Measurements from ENCODE around the gene INPP5D.

Gene INPP5D

GRCh38 chr2:233208382-233209116 lies 148.4 kb downstream of the INPP5D start:
- DNase-seq (ENCODE audit: low read depth in 3 of 3) = no peak

- DNase-seq (ENCODE audit: low read depth in 3 of 3) = no peak
These were observed 149.0 kb downstream of the INPP5D start for GRCh38 chr2:233209117-233209532.

- no peak for DNase-seq (ENCODE audit: low read depth in 3 of 3)
These were observed 149.5 kb downstream of the INPP5D start for GRCh38 chr2:233209533-233210171.

GRCh38 chr2:233210281-233210680 lies 150.1 kb downstream of the INPP5D start:
- no peak for DNase-seq (ENCODE audit: low read depth in 3 of 3)

- DNase-seq (ENCODE audit: low read depth in 3 of 3) = no peak
These were observed 150.9 kb downstream of the INPP5D start for GRCh38 chr2:233210843-233211547.

- DNase-seq (ENCODE audit: low read depth in 3 of 3) = no peak
These were observed 151.4 kb downstream of the INPP5D start for GRCh38 chr2:233211548-233211895.

- DNase-seq (ENCODE audit: low read depth in 3 of 3) = no peak
These were observed 152.9 kb downstream of the INPP5D start for GRCh38 chr2:233213011-233213410.

- DNase-seq (ENCODE audit: low read depth in 3 of 3) = no peak
These were observed 153.8 kb downstream of the INPP5D start for GRCh38 chr2:233213975-233214374.

GRCh38 chr2:233217892-233218377 lies 157.8 kb downstream of the INPP5D start:
- DNase-seq (ENCODE audit: low read depth in 3 of 3) = no peak

GRCh38 chr2:233218836-233219235 lies 158.7 kb downstream of the INPP5D start:
- no peak for DNase-seq (ENCODE audit: low read depth in 3 of 3)

GRCh38 chr2:233219848-233220247 lies 159.7 kb downstream of the INPP5D start:
- DNase-seq (ENCODE audit: low read depth in 3 of 3) = no peak

GRCh38 chr2:233221378-233222063 lies 161.4 kb downstream of the INPP5D start:
- no peak for DNase-seq (ENCODE audit: low read depth in 3 of 3)

GRCh38 chr2:233223059-233223894 lies 163.1 kb downstream of the INPP5D start:
- no peak for DNase-seq (ENCODE audit: low read depth in 3 of 3)

GRCh38 chr2:233225230-233226068 lies 165.3 kb downstream of the INPP5D start:
- no peak for DNase-seq (ENCODE audit: low read depth in 3 of 3)

- DNase-seq (ENCODE audit: low read depth in 3 of 3) = no peak
These were observed 166.4 kb downstream of the INPP5D start for GRCh38 chr2:233226511-233227031.

GRCh38 chr2:233227346-233227978 lies 167.3 kb downstream of the INPP5D start:
- no peak for DNase-seq (ENCODE audit: low read depth in 3 of 3)

- DNase-seq (ENCODE audit: low read depth in 3 of 3) = no peak
These were observed 168.2 kb downstream of the INPP5D start for GRCh38 chr2:233228376-233228775.

- DNase-seq (ENCODE audit: low read depth in 3 of 3) = no peak
These were observed 173.6 kb downstream of the INPP5D start for GRCh38 chr2:233233618-233234230.

GRCh38 chr2:233234264-233234663 lies 174.1 kb downstream of the INPP5D start:
- DNase-seq (ENCODE audit: low read depth in 3 of 3) = no peak

All from stimulated activated CD4-positive, alpha-beta T cell treated with anti-CD3 and anti-CD28 coated beads, TNF-alpha, amount 100 ng/mL, for 48 hours (primary cell).